Thyroid gland (tissue), 4 donors: ENCODE data around the gene ELMO1. TPM values are rescaled to one million over a fixed set of nuclear protein-coding genes. Genes with fewer than 3 reads are reported as not detected.

Source experiments
- DNase-seq, 2 donors: peaks; one replicate each; pipeline ENCODE4 v3.0.0-alpha.2; 2019
- H3K27ac ChIP-seq, 3 donors: fragments of 200-600 bp; sonication (generic); 1 replicate in 2 of 3; 2 replicates in 1 of 3; pipeline ENCODE4 v1.5.1; 2016 to 2019; ENCODE audit warnings: mild to moderate bottlenecking in 1 of 3, moderate library complexity in 1 of 3
- H3K27me3 ChIP-seq: fragments of 200-600 bp; sonication (generic); one replicate; pipeline ENCODE4 v1.5.1; 2019
- H3K36me3 ChIP-seq, 2 donors: fragments of 200-600 bp; sonication (generic); one replicate each; pipeline ENCODE4 v1.5.1; 2016 to 2019
- H3K4me1 ChIP-seq, 2 donors: fragments of 200-600 bp; sonication (generic); one replicate each; pipeline ENCODE4 v1.5.1; 2017 to 2019
- H3K4me3 ChIP-seq, 3 donors: fragments of 200-600 bp; sonication (generic); replicated peaks in 1 of 3; 1 replicate in 2 of 3; 2 replicates in 1 of 3; pipeline ENCODE4 v1.5.1; 2016; ENCODE audit warnings: mild to moderate bottlenecking in 1 of 3
- H3K9me3 ChIP-seq: fragments of 200-600 bp; sonication (generic); one replicate; pipeline ENCODE4 v1.5.1; 2017
- POLR2A ChIP-seq, 2 donors: fragments of 450-650 bp; IDR thresholded peaks; one replicate each; pipeline ENCODE4 v1.6.1; 2017; ENCODE audit warnings: antibody characterized with exemption in 2 of 2, mild to moderate bottlenecking in 2 of 2, moderate library complexity in 1 of 2
- WGBS, 2 donors: methylation state at CpG; one replicate each; pipeline ENCODE4 v1.1.5; 2017; 5-methylcytosine and 5-hydroxymethylcytosine counted together
- intact Hi-C: fragments of 100-400 bp; cut with DNase I; formaldehyde crosslinking; loops from one replicate; pipeline ENCODE4 v1.15.1; 2023
- total RNA-seq, 4 donors: library from RNA; depleted of rRNA; stranded (reverse); fragments of >200 nt; gene quantifications; one replicate each; pipeline ENCODE4 v1.2.3, GENCODE V29; 2016
- TF ChIP-seq, protein P1 (sequence below), 6 experiments: fragments of 200-600 bp in 3 of 6; fragments of 450-650 bp in 3 of 6; sonication (generic) in 3 of 6; IDR thresholded peaks; one replicate each; pipeline ENCODE4 v1.5.1; 2016 to 2019; ENCODE audit warnings: antibody characterized with exemption in 6 of 6, mild to moderate bottlenecking in 2 of 6, inconsistent platforms in 1 of 6, moderate library complexity in 1 of 6

The ELMO1 gene
- total RNA-seq, 4 donors from 2014 or later, result 168 to 423 (median 312) TPM

DNA sequence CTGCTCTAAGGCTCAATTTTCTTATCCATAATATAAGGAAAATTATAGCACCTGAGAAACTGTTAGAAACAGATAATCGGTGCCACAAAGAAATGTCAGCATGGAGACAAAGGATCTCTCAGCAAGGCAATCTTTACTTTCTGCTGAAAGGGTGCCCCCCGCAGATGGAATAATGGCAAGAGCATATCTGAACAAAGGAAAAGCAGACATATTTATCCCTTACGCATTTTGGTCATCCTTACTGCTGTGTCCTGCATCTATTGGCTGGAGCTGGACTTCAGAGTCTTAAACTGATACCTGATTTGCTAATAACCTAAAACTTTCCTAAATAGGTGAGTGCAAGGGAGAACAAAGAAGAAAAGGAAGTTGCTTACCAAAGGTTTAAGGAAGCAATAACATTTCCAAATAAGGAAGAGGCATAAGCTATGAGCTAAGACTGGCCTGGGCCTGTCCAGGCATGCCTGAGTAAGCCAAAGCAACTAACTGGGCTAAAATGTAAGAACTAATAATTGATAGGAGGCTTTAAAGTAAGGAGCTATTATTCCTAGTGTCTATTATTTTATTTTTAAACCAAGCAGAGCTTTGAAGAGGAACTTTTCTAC lies 39.6 kb upstream of the ELMO1 start:
- H3K4me1 ChIP-seq, result peaks cover 0 to 5% of the 10 kb centered on the region in 2 donors
- no peaks in the 10 kb centered on the region for H3K27me3 ChIP-seq
- H3K36me3 ChIP-seq, result no peaks in the 10 kb centered on the region
- no peak overlapping the region for H3K27ac ChIP-seq
- H3K4me3 ChIP-seq, result no peak overlapping the region
- H3K9me3 ChIP-seq, result no peaks in the 10 kb centered on the region
- WGBS, 2 donors, result 95 to 96% methylated on average over 3 of the region's 3 CpGs
- no peak for DNase-seq
- intact Hi-C loops, result no loop called here
- TF ChIP-seq, protein P1, sequence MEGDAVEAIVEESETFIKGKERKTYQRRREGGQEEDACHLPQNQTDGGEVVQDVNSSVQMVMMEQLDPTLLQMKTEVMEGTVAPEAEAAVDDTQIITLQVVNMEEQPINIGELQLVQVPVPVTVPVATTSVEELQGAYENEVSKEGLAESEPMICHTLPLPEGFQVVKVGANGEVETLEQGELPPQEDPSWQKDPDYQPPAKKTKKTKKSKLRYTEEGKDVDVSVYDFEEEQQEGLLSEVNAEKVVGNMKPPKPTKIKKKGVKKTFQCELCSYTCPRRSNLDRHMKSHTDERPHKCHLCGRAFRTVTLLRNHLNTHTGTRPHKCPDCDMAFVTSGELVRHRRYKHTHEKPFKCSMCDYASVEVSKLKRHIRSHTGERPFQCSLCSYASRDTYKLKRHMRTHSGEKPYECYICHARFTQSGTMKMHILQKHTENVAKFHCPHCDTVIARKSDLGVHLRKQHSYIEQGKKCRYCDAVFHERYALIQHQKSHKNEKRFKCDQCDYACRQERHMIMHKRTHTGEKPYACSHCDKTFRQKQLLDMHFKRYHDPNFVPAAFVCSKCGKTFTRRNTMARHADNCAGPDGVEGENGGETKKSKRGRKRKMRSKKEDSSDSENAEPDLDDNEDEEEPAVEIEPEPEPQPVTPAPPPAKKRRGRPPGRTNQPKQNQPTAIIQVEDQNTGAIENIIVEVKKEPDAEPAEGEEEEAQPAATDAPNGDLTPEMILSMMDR (IDR thresholded peaks at IDR 0.05), result no peak
- TF ChIP-seq POLR2A (IDR thresholded peaks at IDR 0.05), result no peak

DNA sequence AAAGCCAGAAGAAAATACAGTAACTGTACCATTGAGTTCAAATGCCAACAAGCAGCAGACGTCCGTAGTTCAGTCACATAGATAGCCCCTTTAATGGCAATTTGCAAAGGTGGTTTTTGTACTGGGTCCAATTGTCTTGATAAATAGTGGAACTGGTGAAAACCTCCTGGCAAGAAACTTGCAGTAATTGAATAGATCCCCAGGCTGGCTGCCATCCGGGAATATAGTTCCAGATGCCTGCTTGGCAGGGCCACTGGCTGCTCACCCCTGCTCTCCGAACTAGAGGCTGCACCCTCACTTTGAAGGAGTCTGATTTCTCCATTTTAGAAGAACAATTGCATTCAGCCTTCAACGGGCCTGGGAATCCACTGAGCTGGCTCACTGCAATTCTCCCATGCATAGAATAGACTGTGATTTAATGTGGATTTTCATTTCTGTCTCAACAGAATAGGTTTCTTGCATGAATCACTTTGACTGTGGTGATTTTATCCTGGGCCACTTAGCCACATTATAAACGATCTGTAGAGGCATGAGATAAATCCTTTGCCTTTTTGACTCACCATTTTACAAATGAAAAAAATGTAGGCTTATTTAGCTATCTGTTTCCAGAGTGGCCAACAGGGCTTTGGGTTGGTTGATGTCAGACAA lies 35.9 kb upstream of the ELMO1 start:
- Histone ChIP-seq H3K36me3 (no peaks in the 10 kb centered on the region), H3K27me3 (no peaks in the 10 kb centered on the region), H3K9me3 (no peaks in the 10 kb centered on the region), H3K27ac (no peak overlapping the region), H3K4me1 (peaks cover 6 to 9% of the 10 kb centered on the region in 2 donors), H3K4me3 (no peak overlapping the region)
- no peak for DNase-seq
- TF ChIP-seq, protein P1 (IDR thresholded peaks at IDR 0.05), result no peak
- TF ChIP-seq POLR2A (IDR thresholded peaks at IDR 0.05), result no peak
- intact Hi-C loops, result no loop called here
- 72 to 79% methylated on average over 6 of the region's 6 CpGs for WGBS, 2 donors

DNA sequence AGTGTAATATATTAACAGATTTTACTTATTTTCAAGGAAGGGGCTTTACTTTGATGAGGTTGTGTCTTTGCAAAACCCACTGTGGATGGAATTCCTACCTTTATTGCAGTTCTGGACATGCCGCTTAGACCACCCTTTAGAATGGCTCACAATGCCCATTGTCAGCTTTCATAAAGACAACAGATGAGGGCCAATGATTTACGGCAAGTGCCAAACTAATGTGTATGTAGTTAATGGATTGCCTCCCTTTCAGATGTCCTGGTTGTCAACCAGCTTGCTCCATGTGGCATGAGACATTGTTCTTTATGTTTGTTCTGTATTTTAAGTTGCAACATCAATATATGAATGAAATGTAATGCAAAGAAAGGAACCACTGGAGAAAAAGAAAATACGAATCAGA lies 35.0 kb upstream of the ELMO1 start:
- Histone ChIP-seq H3K4me3 (no peak overlapping the region), H3K4me1 (peaks cover 6 to 9% of the 10 kb centered on the region in 2 donors), H3K9me3 (no peaks in the 10 kb centered on the region), H3K27ac (no peak overlapping the region), H3K27me3 (no peaks in the 10 kb centered on the region), H3K36me3 (no peaks in the 10 kb centered on the region)
- WGBS, 2 donors, result 96 to 98% methylated on average over 3 of the region's 3 CpGs
- TF ChIP-seq, protein P1 (IDR thresholded peaks at IDR 0.05), result no peak
- TF ChIP-seq POLR2A (IDR thresholded peaks at IDR 0.05), result no peak
- intact Hi-C loops, result no loop called here
- no peak for DNase-seq

DNA sequence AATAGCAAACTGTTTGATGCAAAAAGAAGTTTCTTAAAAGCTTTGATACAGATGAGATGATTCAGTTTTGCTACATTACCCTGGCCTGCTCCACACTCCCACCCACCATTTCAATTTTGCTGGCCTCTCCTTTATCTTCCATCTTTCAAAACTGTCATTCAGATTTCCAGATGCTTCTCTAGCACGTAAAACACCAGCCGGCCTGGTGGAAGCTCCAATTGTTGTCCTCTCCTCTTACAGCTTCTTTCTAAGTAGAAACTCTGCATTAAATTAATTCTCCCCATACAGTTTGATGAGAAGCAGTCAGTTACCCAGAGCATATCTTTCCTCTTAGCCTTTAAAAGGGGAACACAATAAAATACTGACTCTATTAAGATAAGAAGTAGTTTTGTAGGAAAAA lies 34.3 kb upstream of the ELMO1 start:
- H3K36me3 ChIP-seq, result no peaks in the 10 kb centered on the region
- intact Hi-C loops, result no loop called here

DNA sequence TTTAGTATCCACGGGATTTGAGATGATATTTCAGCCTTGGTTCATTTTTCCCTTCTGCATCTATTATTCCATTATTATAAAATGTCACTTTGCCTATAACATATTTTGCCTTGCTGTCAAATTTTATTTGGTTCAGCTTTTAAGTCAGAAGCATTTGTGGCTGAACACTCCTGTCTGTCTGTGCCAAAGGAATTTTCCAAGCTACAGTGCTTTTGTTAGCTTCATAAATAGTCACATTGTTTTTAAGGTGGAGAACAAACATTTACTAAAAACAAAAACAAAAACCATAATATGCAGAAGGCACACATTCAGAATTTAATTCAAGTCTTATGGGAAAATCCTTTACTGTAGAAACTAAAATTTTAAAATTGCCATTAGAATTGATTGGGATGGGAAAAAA lies 33.8 kb upstream of the ELMO1 start:
- TF ChIP-seq, protein P1 (IDR thresholded peaks at IDR 0.05), result no peak
- no peak for TF ChIP-seq POLR2A (IDR thresholded peaks at IDR 0.05)
- no peak overlapping the region for H3K27ac ChIP-seq
- intact Hi-C loops, result no loop called here
- WGBS, 2 donors, result 79 to 80% methylated on average over 1 of the region's 1 CpG
- no peaks in the 10 kb centered on the region for H3K36me3 ChIP-seq
- H3K4me3 ChIP-seq, result no peak overlapping the region
- no peak for DNase-seq
- H3K27me3 ChIP-seq, result no peaks in the 10 kb centered on the region
- H3K9me3 ChIP-seq, result no peaks in the 10 kb centered on the region
- peaks cover 6 to 9% of the 10 kb centered on the region in 2 donors for H3K4me1 ChIP-seq

More for the DNA sequence above, 34.3 kb upstream of the ELMO1 start:
- Histone ChIP-seq H3K9me3 (no peaks in the 10 kb centered on the region), H3K27ac (no peak overlapping the region), H3K27me3 (no peaks in the 10 kb centered on the region), H3K4me3 (no peak overlapping the region), H3K4me1 (peaks cover 6 to 9% of the 10 kb centered on the region in 2 donors)
- no peak for TF ChIP-seq POLR2A (IDR thresholded peaks at IDR 0.05)
- TF ChIP-seq, protein P1 (IDR thresholded peaks at IDR 0.05), result no peak
- no peak for DNase-seq
- WGBS, 2 donors, result 90 to 96% methylated on average over 2 of the region's 2 CpGs
